ENCODE data around the gene SLC7A9. TPM values are rescaled to one million over a fixed set of nuclear protein-coding genes. Genes with fewer than 3 reads are reported as not detected.

SLC7A9 gene
- total RNA-seq, 1 donor from 2014 or later, result 0.32 TPM

GRCh38 chr19:32811151-32811550 is 58.4 kb downstream of the SLC7A9 start:
- Histone ChIP-seq H3K9me3 (no peaks in the 10 kb centered on the region), H3K4me1 (no peaks in the 10 kb centered on the region), H3K27ac (no peak overlapping the region), H3K27me3 (ENCODE audit: low read depth) (no peaks in the 10 kb centered on the region), H3K4me3 (no peak overlapping the region), H3K36me3 (no peaks in the 10 kb centered on the region)
- intact Hi-C loops (cut with DNase I), result no loop called here
- ATAC-seq (no peak), DNase-seq (no peak)
- TF ChIP-seq CTCF (IDR thresholded peaks at IDR 0.05), result no peak

GRCh38 chr19:32810452-32810851 is 59.1 kb downstream of the SLC7A9 start:
- no peak for TF ChIP-seq CTCF (IDR thresholded peaks at IDR 0.05)
- Histone ChIP-seq H3K27ac (no peak overlapping the region), H3K4me3 (no peak overlapping the region), H3K36me3 (no peaks in the 10 kb centered on the region), H3K4me1 (no peaks in the 10 kb centered on the region), H3K27me3 (ENCODE audit: low read depth) (no peaks in the 10 kb centered on the region), H3K9me3 (no peaks in the 10 kb centered on the region)
- intact Hi-C loops (cut with DNase I), result no loop called here
- no peak for ATAC-seq
- no peak for DNase-seq

- H3K9me3 ChIP-seq, result no peaks in the 10 kb centered on the region
- no peak overlapping the region for H3K4me3 ChIP-seq
- no peak for TF ChIP-seq CTCF (IDR thresholded peaks at IDR 0.05)
- H3K27me3 ChIP-seq (ENCODE audit: low read depth), result no peaks in the 10 kb centered on the region
- H3K36me3 ChIP-seq, result no peaks in the 10 kb centered on the region
- no peaks in the 10 kb centered on the region for H3K4me1 ChIP-seq
- ATAC-seq, result no peak
- H3K27ac ChIP-seq, result no peak overlapping the region
- DNase-seq, result no peak
- intact Hi-C loops (cut with DNase I), result no loop called here
These were observed 59.8 kb downstream of the SLC7A9 start for GRCh38 chr19:32809754-32810153.

GRCh38 chr19:32809254-32809653 is 60.3 kb downstream of the SLC7A9 start:
- intact Hi-C loops (cut with DNase I), result no loop called here
- Histone ChIP-seq H3K36me3 (no peaks in the 10 kb centered on the region), H3K27ac (no peak overlapping the region), H3K27me3 (ENCODE audit: low read depth) (no peaks in the 10 kb centered on the region), H3K9me3 (no peaks in the 10 kb centered on the region), H3K4me3 (no peak overlapping the region), H3K4me1 (no peaks in the 10 kb centered on the region)
- TF ChIP-seq CTCF (IDR thresholded peaks at IDR 0.05), result no peak
- no peak for DNase-seq
- peak; percentile 48 to 70 for ATAC-seq

GRCh38 chr19:32808236-32808635 is 61.3 kb downstream of the SLC7A9 start:
- H3K9me3 ChIP-seq, result no peaks in the 10 kb centered on the region
- ATAC-seq, result no peak
- H3K4me1 ChIP-seq, result no peaks in the 10 kb centered on the region
- no peak overlapping the region for H3K4me3 ChIP-seq
- no peaks in the 10 kb centered on the region for H3K36me3 ChIP-seq
- intact Hi-C loops (cut with DNase I), result no loop called here
- TF ChIP-seq CTCF (IDR thresholded peaks at IDR 0.05), result no peak
- no peaks in the 10 kb centered on the region for H3K27me3 ChIP-seq (ENCODE audit: low read depth)
- no peak overlapping the region for H3K27ac ChIP-seq
- no peak for DNase-seq

- no peaks in the 10 kb centered on the region for H3K36me3 ChIP-seq
- no peak for DNase-seq
- no peaks in the 10 kb centered on the region for H3K9me3 ChIP-seq
- no peak for TF ChIP-seq CTCF (IDR thresholded peaks at IDR 0.05)
- H3K27me3 ChIP-seq (ENCODE audit: low read depth), result no peaks in the 10 kb centered on the region
- no peak overlapping the region for H3K4me3 ChIP-seq
- intact Hi-C loops (cut with DNase I), result no loop called here
- no peak for ATAC-seq
- no peak overlapping the region for H3K27ac ChIP-seq
- H3K4me1 ChIP-seq, result no peaks in the 10 kb centered on the region
These were observed 66.7 kb downstream of the SLC7A9 start for GRCh38 chr19:32802840-32803239.

All from lower lobe of right lung (tissue), 2 donors.